Measurements from ENCODE around the gene ROCK1.

Gene ROCK1

DNA sequence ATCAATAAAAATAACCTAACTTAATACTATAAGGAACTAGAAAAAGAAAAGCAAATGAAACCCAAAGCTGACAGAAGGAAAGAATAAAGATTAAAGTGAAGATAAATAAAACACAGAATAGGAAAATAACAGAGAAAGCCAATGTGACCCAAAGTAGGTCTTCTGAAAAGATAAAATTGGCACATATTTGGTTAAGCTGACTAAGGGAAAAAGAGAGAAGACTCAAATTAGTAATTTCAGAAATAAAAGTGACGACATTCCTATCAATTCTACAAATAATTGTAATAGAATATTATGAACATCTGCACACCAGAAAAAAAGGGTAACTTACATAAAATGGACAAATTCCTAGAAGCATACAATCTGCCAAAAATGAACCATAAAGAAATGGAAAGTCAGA lies 30.2 kb downstream of the ROCK1 start:
- no peaks in the 10 kb centered on the region for H3K9me2 ChIP-seq (replicated peaks; ENCODE audit: insufficient read depth, low read length)
- no peak overlapping the region for H3K27ac ChIP-seq (ENCODE audit: low read depth, low read length)
- H3K4me2 ChIP-seq (ENCODE audit: low read depth, low read length, poor library complexity, severe bottlenecking) = no peak overlapping the region
- H4K20me1 ChIP-seq (ENCODE audit: low read depth, low read length) = peaks cover 26% of the 10 kb centered on the region
- H3K4me3 ChIP-seq (ENCODE audit: insufficient read depth, low read length, poor library complexity, severe bottlenecking) = no peak overlapping the region
- H3K36me3 ChIP-seq (ENCODE audit: low read length) = no peaks in the 10 kb centered on the region
- H2AFZ ChIP-seq (ENCODE audit: low read depth, low read length, severe bottlenecking) = no peak overlapping the region
- H3K79me2 ChIP-seq (ENCODE audit: insufficient read depth, low read length) = peaks cover 100% of the 10 kb centered on the region
- peaks cover 4% of the 10 kb centered on the region; the same call in 1 of the 2 replicates for H3K9me3 ChIP-seq (ENCODE audit: insufficient read depth, low read length)
- H3F3A ChIP-seq (ENCODE audit: insufficient read depth) = no peaks in the 10 kb centered on the region
- TF ChIP-seq, protein P1, sequence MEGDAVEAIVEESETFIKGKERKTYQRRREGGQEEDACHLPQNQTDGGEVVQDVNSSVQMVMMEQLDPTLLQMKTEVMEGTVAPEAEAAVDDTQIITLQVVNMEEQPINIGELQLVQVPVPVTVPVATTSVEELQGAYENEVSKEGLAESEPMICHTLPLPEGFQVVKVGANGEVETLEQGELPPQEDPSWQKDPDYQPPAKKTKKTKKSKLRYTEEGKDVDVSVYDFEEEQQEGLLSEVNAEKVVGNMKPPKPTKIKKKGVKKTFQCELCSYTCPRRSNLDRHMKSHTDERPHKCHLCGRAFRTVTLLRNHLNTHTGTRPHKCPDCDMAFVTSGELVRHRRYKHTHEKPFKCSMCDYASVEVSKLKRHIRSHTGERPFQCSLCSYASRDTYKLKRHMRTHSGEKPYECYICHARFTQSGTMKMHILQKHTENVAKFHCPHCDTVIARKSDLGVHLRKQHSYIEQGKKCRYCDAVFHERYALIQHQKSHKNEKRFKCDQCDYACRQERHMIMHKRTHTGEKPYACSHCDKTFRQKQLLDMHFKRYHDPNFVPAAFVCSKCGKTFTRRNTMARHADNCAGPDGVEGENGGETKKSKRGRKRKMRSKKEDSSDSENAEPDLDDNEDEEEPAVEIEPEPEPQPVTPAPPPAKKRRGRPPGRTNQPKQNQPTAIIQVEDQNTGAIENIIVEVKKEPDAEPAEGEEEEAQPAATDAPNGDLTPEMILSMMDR (IDR thresholded peaks at IDR 0.05; ENCODE audit: insufficient read depth, low read length, poor library complexity, severe bottlenecking) = no peak
- no peak for TF ChIP-seq EZH2phosphoT487 (conservative IDR thresholded peaks at IDR 0.05; ENCODE audit: low read length)
- no peaks in the 10 kb centered on the region for H3K27me3 ChIP-seq (ENCODE audit: low read length)
- no peak overlapping the region for H3K9ac ChIP-seq (ENCODE audit: low read length)

- H3F3A ChIP-seq (ENCODE audit: insufficient read depth) = no peaks in the 10 kb centered on the region
- H3K9me2 ChIP-seq (replicated peaks; ENCODE audit: insufficient read depth, low read length) = no peaks in the 10 kb centered on the region
- TF ChIP-seq, protein P1 (IDR thresholded peaks at IDR 0.05; ENCODE audit: insufficient read depth, low read length, poor library complexity, severe bottlenecking) = no peak
- no peak for TF ChIP-seq EZH2phosphoT487 (conservative IDR thresholded peaks at IDR 0.05; ENCODE audit: low read length)
- H3K4me2 ChIP-seq (ENCODE audit: low read depth, low read length, poor library complexity, severe bottlenecking) = peak overlapping the region; percentile 26
- peaks cover 4% of the 10 kb centered on the region; the same call in 1 of the 2 replicates for H3K9me3 ChIP-seq (ENCODE audit: insufficient read depth, low read length)
- no peaks in the 10 kb centered on the region for H3K27me3 ChIP-seq (ENCODE audit: low read length)
- H3K27ac ChIP-seq (ENCODE audit: low read depth, low read length) = no peak overlapping the region
- H3K36me3 ChIP-seq (ENCODE audit: low read length) = no peaks in the 10 kb centered on the region
- H3K79me2 ChIP-seq (ENCODE audit: insufficient read depth, low read length) = peaks cover 100% of the 10 kb centered on the region
- H2AFZ ChIP-seq (ENCODE audit: low read depth, low read length, severe bottlenecking) = no peak overlapping the region
- H3K9ac ChIP-seq (ENCODE audit: low read length) = no peak overlapping the region
- H3K4me3 ChIP-seq (ENCODE audit: insufficient read depth, low read length, poor library complexity, severe bottlenecking) = no peak overlapping the region
- peaks cover 25% of the 10 kb centered on the region for H4K20me1 ChIP-seq (ENCODE audit: low read depth, low read length)
These were observed 31.0 kb downstream of the ROCK1 start for GRCh38 chr18:21080576-21080975.

DNA sequence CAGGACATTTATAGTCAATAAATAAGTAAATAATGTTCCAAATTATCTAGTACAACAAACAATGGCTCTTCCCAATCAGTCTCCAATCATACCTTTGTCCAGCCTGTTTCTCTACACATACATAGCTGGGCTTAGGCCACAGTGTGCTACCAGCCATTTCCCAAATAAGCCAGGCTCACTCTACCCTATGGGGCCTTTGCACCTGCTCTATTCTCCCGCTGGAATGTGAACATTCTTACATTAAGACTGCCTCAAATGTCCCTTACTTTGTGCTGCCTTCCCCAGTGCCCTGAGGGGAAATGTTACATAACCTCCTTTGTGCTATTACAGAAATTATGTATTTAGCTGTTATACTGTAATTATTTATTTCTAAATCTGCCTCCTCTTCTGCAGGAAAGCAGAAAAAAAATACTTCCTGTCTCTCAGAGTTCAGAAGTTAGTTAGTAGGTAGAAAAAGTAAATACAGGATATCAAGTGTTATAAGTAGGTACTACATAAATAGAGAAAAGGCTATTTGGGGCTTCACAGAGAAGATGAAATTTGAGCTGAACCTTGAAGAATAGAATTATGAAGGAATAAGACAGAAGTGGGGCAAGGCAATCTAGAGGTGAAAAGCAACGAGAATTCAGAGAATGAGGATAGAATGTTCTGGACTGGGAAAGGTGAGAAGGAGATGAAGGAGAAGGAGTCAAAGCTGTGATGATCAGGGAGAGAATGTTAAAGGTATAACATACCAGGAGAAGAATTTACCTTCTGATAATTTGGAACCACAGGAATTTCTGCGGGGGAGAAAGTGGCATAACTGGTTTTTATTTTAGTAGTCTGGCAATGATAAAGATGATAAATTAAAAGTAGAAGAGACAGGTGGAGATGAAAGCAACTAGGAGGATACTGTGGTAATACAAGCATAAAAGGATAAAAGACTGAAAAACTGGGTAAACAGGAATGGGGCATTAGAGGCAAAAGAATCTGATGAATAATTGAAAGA lies 37.0 kb downstream of the ROCK1 start:
- H3K27ac ChIP-seq (ENCODE audit: low read depth, low read length) = peak overlapping the region; percentile 3; the same call in 1 of the 2 replicates
- H3K9ac ChIP-seq (ENCODE audit: low read length) = no peak overlapping the region
- H3K4me3 ChIP-seq (ENCODE audit: insufficient read depth, low read length, poor library complexity, severe bottlenecking) = no peak overlapping the region
- H3K9me3 ChIP-seq (ENCODE audit: insufficient read depth, low read length) = no peaks in the 10 kb centered on the region
- peaks cover 5% of the 10 kb centered on the region; the same call in 1 of the 2 replicates for H3K36me3 ChIP-seq (ENCODE audit: low read length)
- H3K79me2 ChIP-seq (ENCODE audit: insufficient read depth, low read length) = peaks cover 96% of the 10 kb centered on the region
- no peaks in the 10 kb centered on the region for H3F3A ChIP-seq (ENCODE audit: insufficient read depth)
- no peak overlapping the region for H2AFZ ChIP-seq (ENCODE audit: low read depth, low read length, severe bottlenecking)
- H3K27me3 ChIP-seq (ENCODE audit: low read length) = no peaks in the 10 kb centered on the region
- no peaks in the 10 kb centered on the region for H3K9me2 ChIP-seq (replicated peaks; ENCODE audit: insufficient read depth, low read length)
- H3K4me2 ChIP-seq (ENCODE audit: low read depth, low read length, poor library complexity, severe bottlenecking) = peak overlapping the region; percentile 3
- peaks cover 43% of the 10 kb centered on the region for H4K20me1 ChIP-seq (ENCODE audit: low read depth, low read length)
- no peak for TF ChIP-seq EZH2phosphoT487 (conservative IDR thresholded peaks at IDR 0.05; ENCODE audit: low read length)
- TF ChIP-seq, protein P1 (IDR thresholded peaks at IDR 0.05; ENCODE audit: insufficient read depth, low read length, poor library complexity, severe bottlenecking) = no peak

Data from SU-DHL-6 (cell line).